Pericardium fibroblast (primary cell): ENCODE measurements around the gene ANKRD34B. TPM values are rescaled to one million over a fixed set of nuclear protein-coding genes. Genes with fewer than 3 reads are reported as not detected.

Source experiments
- total RNA-seq: library from RNA; depleted of rRNA; stranded (reverse); fragments of >200 nt; gene quantifications from 2 replicates; pipeline ENCODE4 v1.2.3, GENCODE V29; 2015

The ANKRD34B gene
- not detected in 2 replicates for total RNA-seq

DNA sequence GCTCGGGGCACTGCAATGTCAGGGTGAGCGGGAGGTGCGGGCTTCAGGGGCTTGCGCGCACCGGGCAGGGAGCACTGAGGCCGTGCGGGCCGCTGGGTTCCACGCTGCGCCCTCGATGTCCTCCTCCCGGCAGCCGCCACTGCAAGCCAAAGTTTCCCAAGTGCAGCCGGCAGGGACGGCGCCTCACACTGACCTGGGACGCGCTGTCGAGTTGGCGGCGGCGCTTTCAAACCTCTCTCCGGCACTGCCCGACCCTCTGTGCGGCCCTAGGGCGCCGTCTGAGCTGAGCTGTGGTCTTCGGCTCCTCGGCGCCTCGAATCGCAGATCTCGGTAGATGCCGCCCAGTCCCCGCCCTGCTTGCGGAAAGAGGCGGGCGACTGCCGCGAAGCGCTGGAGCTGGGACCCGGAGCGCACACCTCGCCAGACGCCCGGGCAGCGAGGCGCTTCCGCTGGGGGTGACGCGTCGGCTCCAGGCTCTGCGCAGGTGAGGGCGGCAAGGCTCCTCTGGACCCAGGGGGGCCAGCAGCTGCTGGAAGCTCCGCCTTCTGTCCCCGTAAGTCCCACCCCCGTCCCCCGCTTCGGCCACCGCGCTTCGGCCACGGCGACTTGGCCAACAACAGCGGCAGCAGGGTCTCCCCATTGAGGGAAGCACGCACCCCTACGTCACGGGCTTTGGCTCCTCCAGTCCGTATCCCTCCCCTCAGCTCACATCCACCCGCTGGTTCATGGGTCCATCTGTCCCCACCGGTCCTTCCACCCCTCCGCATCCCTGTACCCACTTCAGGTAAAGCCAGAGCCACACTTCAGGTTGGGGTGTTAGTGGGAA, at the start of gene ANKRD34B:
ANKRD34B (minus strand) TSS at position 320 of the 826 bp plus-strand sequence. CDS start 10,261 bp downstream, outside the sequence.

Other genes with a start within 250 kb of the ANKRD34B start
- gene ZFYVE16, start 162.2 kb downstream of the ANKRD34B start, total RNA-seq: 14.7 and 15.9 TPM in 2 replicates
- 1.4 and 3.2 TPM in 2 replicates for gene FAM151B, start 82.2 kb downstream of the ANKRD34B start, total RNA-seq
- gene MSH3, start 84.4 kb upstream of the ANKRD34B start, total RNA-seq: 7.3 and 12.0 TPM in 2 replicates
- 4.1 and 10.0 TPM in 2 replicates for gene DHFR, start 84.7 kb upstream of the ANKRD34B start, total RNA-seq